Heart left ventricle (tissue), 13 donors: ENCODE data around the gene SEPTIN10.

Experiments used
- CTCF ChIP-seq, 12 donors: fragments of 200-600 bp; sonication (generic) in 4 of 12; IDR thresholded peaks; one replicate each; pipeline versions ENCODE4 v1.5.0 to v1.8.0; 2018 to 2022; ENCODE audit warnings: antibody characterized with exemption in 12 of 12, mild to moderate bottlenecking in 5 of 12
- POLR2A ChIP-seq, 2 donors: fragments of 450-650 bp; IDR thresholded peaks; one replicate each; pipeline ENCODE4 v1.6.1; 2017; ENCODE audit warnings: antibody characterized with exemption in 2 of 2, mild to moderate bottlenecking in 2 of 2, moderate library complexity in 2 of 2
- donor health status: ischemic (EF 13 %, LVEDD 7.1; RV severe dilation, severe dysfunction).
- donor health status: DM: no; HTN: yes; CAD: no.
- donor health status: DM: no; HTN: no; CAD: no.
- donor health status: ischemic (EF 25% LVEDD 6.9; RV normal size, moderate dysfunction).
- donor health status: ischemic (EF 25% LVEDD 5.7; RV mildly dilated, moderate dysfunction).
- donor health status: ischemic (EF 35%, LVEDD 5.7; RV mildly dilated, moderate dysfunction).
- donor health status: nonischemic (EF 11% LVEDD 7.7; RV severe dilation, severe dysfunction).
- donor health status: DM: yes; HTN: yes; CAD: no.
- donor health status: PGD.
- donor health status: ischemic (EF 29% LVEDD 5.4; RV normal size, mild dysfunction).
- donor health status: nonischemic (EF 23%, LVEDD 6.1; RV moderate dilation, normal function).

GRCh38 chr2:109519513-109519912, 94.3 kb downstream of the SEPTIN10 start:
- TF ChIP-seq POLR2A (IDR thresholded peaks at IDR 0.05) = no peak
- no peak for TF ChIP-seq CTCF (IDR thresholded peaks at IDR 0.05)
